Common myeloid progenitor, CD34-positive (primary cell): ENCODE data around the gene ZNF610. TPM values are rescaled to one million over a fixed set of nuclear protein-coding genes. Genes with fewer than 3 reads are reported as not detected.
"Not testable (repeated sequence)": the region's sequence is repeated elsewhere in the genome, so short reads cannot be mapped to it uniquely, and the experiment has no call there.

Experiments
- CTCF ChIA-PET: fragments of 350-600 bp; sonication (Branson Sonifier 250); formaldehyde crosslinking; loops from one replicate; lab custom pipeline; 2021; ENCODE audit warnings: antibody characterized with exemption; lab: Charles Lee
- POLR2A ChIA-PET: fragments of 350-600 bp; sonication (Branson Sonifier 250); formaldehyde crosslinking; loops from one replicate; lab custom pipeline; 2021; ENCODE audit warnings: antibody characterized with exemption; lab: Charles Lee
- DNase-seq, 3 donors: peaks; one replicate each; pipeline versions ENCODE4 v3.0.0 to v3.0.0-alpha.2; 2013
- H3K27ac ChIP-seq, 2 experiments: 1 replicate in 1 of 2; 2 replicates in 1 of 2; pipeline ENCODE4 v1.7.0; 2013; ENCODE audit warnings: inconsistent platforms in 2 of 2, low read length in 2 of 2, mild to moderate bottlenecking in 2 of 2, low read depth in 1 of 2, moderate library complexity in 1 of 2; ENCODE audit not compliant: severe bottlenecking in 2 of 2, insufficient read depth in 1 of 2, poor library complexity in 1 of 2
- H3K27me3 ChIP-seq, 5 experiments: replicated peaks in 2 of 5; 1 replicate in 3 of 5; 2 replicates in 2 of 5; pipeline versions ENCODE4 v1.6.1 to v1.7.0; 2013; ENCODE audit warnings: low read length in 4 of 5, mild to moderate bottlenecking in 2 of 5, moderate library complexity in 2 of 5, inconsistent platforms in 1 of 5; ENCODE audit not compliant: insufficient read depth in 5 of 5, control insufficient read depth in 4 of 5
- H3K36me3 ChIP-seq, 4 experiments: 1 replicate in 2 of 4; 2 replicates in 2 of 4; pipeline versions ENCODE4 v1.6.1 to v1.7.0; 2013; ENCODE audit warnings: low read length in 3 of 4, control low read depth in 1 of 4, mild to moderate bottlenecking in 1 of 4; ENCODE audit not compliant: control insufficient read depth in 4 of 4, insufficient read depth in 4 of 4
- H3K4me1 ChIP-seq, 4 experiments: 1 replicate in 3 of 4; 2 replicates in 1 of 4; pipeline versions ENCODE4 v1.6.1 to v1.7.1; 2013; ENCODE audit warnings: low read length in 3 of 4, mild to moderate bottlenecking in 3 of 4, control low read depth in 1 of 4, inconsistent platforms in 1 of 4, moderate library complexity in 1 of 4; ENCODE audit not compliant: control insufficient read depth in 4 of 4, insufficient read depth in 4 of 4; ENCODE audit errors: control extremely low read depth in 1 of 4
- H3K4me3 ChIP-seq, 7 experiments: 1 replicate in 4 of 7; 2 replicates in 3 of 7; pipeline versions ENCODE4 v1.5.1 to v1.7.0; 2013; ENCODE audit warnings: mild to moderate bottlenecking in 7 of 7, low read length in 6 of 7, moderate library complexity in 6 of 7, inconsistent platforms in 2 of 7, low read depth in 2 of 7, control low read depth in 1 of 7; ENCODE audit not compliant: insufficient read depth in 4 of 7, control insufficient read depth in 1 of 7; ENCODE audit errors: extremely low read depth in 1 of 7
- H3K9me3 ChIP-seq, 5 experiments: 1 replicate in 4 of 5; 2 replicates in 1 of 5; pipeline versions ENCODE4 v1.6.1 to v1.7.1; 2013; ENCODE audit warnings: low read length in 4 of 5, mild to moderate bottlenecking in 2 of 5, inconsistent platforms in 1 of 5, low read depth in 1 of 5, moderate library complexity in 1 of 5; ENCODE audit not compliant: control insufficient read depth in 4 of 5, insufficient read depth in 2 of 5; ENCODE audit errors: control extremely low read depth in 1 of 5
- WGBS: methylation state at CpG from one replicate; pipeline ENCODE4 v1.1.5; 2013; ENCODE audit not compliant: insufficient coverage; 5-methylcytosine and 5-hydroxymethylcytosine counted together
- polyA plus RNA-seq: library from polyadenylated mRNA; unstranded; fragments of 120-200 nt; gene quantifications from one replicate; pipeline ENCODE4 v1.2.1, GENCODE V29; 2013

The ZNF610 gene
- 3.7 TPM for polyA plus RNA-seq

DNA sequence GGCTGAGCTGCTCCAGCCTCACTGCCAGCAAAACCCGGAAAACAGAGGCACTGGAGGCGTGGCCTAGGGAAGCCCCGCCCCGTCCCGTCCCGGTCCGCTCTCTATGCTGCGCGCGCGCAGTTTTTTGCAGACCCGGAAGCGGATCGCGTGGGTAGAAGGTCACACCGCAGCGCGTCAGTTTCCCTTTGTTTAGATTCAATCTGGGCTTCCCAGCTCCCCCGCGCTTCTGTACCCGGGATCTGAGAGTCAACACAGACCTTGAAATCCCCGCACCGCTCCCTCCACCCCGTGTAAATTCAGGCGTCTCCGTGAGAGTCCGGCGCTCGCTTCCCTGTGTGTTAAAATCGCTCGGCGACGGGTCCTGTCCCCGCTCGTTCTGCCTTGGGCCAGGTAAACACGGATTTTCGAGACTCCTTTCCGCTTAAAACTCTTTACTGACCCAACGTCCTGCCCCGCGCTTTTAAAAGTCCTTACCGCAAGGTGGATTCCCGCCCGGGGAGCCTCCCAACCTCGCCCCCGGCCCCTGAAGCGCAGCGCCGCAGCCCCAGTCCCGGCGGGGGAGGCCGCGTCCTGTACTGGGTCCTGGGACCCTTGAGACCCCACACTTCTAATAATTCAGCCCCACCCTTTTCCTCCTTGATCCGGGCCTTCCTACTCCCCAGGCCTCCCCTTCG is at the start of gene ZNF610:
Gene ZNF610 (plus strand): TSS at position 127 of the 674 bp plus-strand sequence. CDS start 12,930 bp downstream, outside the sequence.
- CTCF ChIA-PET, result interaction anchor here (0.6 kb wide), 1 partner anchor 691 kb away, joined by 3 read pairs; no protein-coding TSS in a partner anchor
- no peaks in the 10 kb centered on the region for H3K27me3 ChIP-seq
- DNase-seq, result peak; percentile 84 to 93 (median 92)
- peak within 1 kb of the TSS; percentile 84 to 92 for H3K27ac ChIP-seq
- 0% methylated on average over 53 of the region's 55 CpGs for WGBS
- peak within 1 kb of the TSS; percentile 63 to 99 (median 89) for H3K4me3 ChIP-seq
- peaks cover 0 to 11% (median 6%) of the 10 kb centered on the region in 4 experiments for H3K4me1 ChIP-seq
- POLR2A ChIA-PET, result no interaction called here
- H3K9me3 ChIP-seq, result peaks cover 3 to 47% (median 28%) of the 10 kb centered on the region in 5 experiments
- H3K36me3 ChIP-seq, result peaks cover 0 to 8% (median 4%) of the 10 kb centered on the region in 4 experiments

DNA sequence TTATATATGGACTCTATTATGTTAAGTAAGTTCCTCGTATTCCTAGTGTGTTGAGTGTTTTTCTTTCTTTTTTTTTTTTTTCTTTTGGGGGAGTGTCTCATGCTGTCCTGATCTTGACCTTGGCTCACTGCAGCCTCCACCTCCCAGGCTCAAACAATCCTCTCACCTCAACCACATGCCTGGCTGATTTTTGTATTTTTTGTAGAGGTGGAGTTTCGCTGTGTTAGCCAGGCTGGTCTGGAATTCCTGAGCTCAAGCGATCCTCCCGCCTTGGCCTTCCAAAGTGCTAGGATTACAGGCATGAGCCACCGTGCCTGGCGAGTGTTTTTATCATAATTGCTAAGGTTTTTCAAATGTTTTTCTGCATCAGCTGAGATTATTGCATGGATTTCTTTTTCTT is 49.8 kb upstream of the ZNF610 start:
- ChIA-PET POLR2A (no interaction called here), CTCF (no interaction called here)
- Histone ChIP-seq H3K36me3 (peaks cover 54 to 90% (median 66%) of the 10 kb centered on the region in 4 experiments), H3K4me3 (no peak overlapping the region), H3K27me3 (no peaks in the 10 kb centered on the region), H3K27ac (no peak overlapping the region), H3K4me1 (no peaks in the 10 kb centered on the region), H3K9me3 (peaks cover 13 to 52% (median 47%) of the 10 kb centered on the region in 5 experiments)
- WGBS, result 100% methylated on average over 4 of the region's 6 CpGs
- DNase-seq, result no peak

DNA sequence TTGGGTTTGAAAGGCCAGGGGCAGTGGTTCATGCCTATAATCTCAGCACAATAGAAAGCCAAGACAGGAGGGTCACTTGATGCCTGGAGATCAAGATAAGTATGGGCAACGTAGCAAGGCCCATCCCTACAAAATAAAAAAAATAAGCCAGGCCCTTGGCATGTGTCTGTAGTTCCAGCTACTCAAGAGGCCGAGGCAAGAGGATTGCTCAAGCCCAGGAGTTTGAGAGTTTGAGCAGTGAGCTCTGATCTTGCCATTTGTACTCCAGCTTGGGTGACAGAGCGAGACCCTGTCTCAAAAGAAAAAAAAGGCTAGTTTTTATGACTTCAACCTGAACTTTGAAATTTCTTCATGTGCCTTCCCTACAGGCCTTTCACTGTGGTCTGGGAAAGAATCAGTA is 44.3 kb upstream of the ZNF610 start:
- Histone ChIP-seq H3K4me3 (no peak overlapping the region), H3K4me1 (peaks cover 0 to 7% (median 5%) of the 10 kb centered on the region in 4 experiments), H3K9me3 (peaks cover 4 to 20% (median 11%) of the 10 kb centered on the region in 5 experiments), H3K27ac (no peak overlapping the region), H3K27me3 (no peaks in the 10 kb centered on the region), H3K36me3 (peaks cover 15 to 44% (median 27%) of the 10 kb centered on the region in 4 experiments)
- 100% methylated on average over 2 of the region's 3 CpGs for WGBS
- CTCF ChIA-PET, result interaction anchor here (0.7 kb wide), 1 partner anchor 17 kb away, joined by 3 read pairs; no protein-coding TSS in a partner anchor
- DNase-seq, result no peak
- POLR2A ChIA-PET, result no interaction called here

DNA sequence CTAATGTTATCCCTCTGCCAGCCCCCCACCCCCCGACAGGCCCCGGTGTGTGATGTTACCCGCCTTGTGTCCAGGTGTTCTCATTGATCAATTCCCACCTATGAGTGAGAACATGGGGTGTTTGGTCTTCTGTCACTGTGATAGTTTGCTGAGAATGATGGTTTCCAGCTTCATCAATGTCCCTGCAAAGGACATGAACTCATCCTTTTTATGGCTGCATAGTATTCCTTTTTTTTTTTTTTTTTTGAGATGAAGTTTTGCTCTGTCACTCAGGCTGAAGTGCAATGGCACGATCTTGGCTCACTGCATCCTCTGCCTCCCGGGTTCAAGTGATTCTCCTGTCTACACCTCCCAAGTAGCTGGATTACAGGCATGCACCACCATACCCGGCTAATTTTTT is 43.1 kb upstream of the ZNF610 start:
- Histone ChIP-seq H3K36me3 (peaks cover 10 to 36% (median 22%) of the 10 kb centered on the region in 4 experiments), H3K4me1 (peaks cover 0 to 13% (median 11%) of the 10 kb centered on the region in 4 experiments), H3K9me3 (peaks cover 0 to 19% (median 10%) of the 10 kb centered on the region in 5 experiments)
- H3K27me3 ChIP-seq, POLR2A ChIA-PET, H3K27ac ChIP-seq, H3K4me3 ChIP-seq, DNase-seq, CTCF ChIA-PET: not testable (repeated sequence)
- WGBS, result no CpG with 5 or more reads among the region's 6 CpGs

DNA sequence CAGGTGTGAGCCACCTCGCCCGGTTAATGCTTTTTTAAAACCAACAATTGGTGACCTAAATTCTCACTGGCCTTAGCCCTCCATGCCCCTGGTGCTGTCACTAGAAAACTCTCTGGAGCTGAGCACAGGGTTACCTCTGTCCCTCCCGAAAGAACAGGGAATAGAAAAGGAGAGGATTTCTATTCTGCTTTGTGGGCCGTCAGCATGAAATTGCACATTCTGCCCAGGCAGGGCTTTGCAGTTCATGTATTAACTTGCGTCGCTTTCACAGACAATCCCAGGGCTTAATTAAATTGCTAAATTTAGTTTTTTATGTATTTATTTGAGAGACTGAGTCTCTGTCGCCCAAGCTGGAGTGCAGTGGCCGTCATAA is 39.7 kb upstream of the ZNF610 start:
- peaks cover under 1 to 26% (median 16%) of the 10 kb centered on the region in 5 experiments for H3K9me3 ChIP-seq
- no peak for DNase-seq
- ChIA-PET CTCF (interaction anchor here (0.9 to 1.6 kb wide), 2 partner anchors 17 to 51 kb away, joined by 3 to 4 read pairs; no protein-coding TSS in a partner anchor), POLR2A (interaction anchor here (0.8 kb wide), 1 partner anchor 102 kb away, joined by 3 read pairs; no protein-coding TSS in a partner anchor)
- H3K36me3 ChIP-seq, result peaks cover 13 to 34% (median 26%) of the 10 kb centered on the region in 4 experiments
- peak overlapping the region; percentile 29 to 80 for H3K27ac ChIP-seq
- H3K27me3 ChIP-seq, result no peaks in the 10 kb centered on the region
- H3K4me1 ChIP-seq, result peaks cover 0 to 16% (median 13%) of the 10 kb centered on the region in 4 experiments
- 40% methylated on average over 5 of the region's 8 CpGs for WGBS
- H3K4me3 ChIP-seq, result peak overlapping the region; percentile 55 to 99 (median 93)

DNA sequence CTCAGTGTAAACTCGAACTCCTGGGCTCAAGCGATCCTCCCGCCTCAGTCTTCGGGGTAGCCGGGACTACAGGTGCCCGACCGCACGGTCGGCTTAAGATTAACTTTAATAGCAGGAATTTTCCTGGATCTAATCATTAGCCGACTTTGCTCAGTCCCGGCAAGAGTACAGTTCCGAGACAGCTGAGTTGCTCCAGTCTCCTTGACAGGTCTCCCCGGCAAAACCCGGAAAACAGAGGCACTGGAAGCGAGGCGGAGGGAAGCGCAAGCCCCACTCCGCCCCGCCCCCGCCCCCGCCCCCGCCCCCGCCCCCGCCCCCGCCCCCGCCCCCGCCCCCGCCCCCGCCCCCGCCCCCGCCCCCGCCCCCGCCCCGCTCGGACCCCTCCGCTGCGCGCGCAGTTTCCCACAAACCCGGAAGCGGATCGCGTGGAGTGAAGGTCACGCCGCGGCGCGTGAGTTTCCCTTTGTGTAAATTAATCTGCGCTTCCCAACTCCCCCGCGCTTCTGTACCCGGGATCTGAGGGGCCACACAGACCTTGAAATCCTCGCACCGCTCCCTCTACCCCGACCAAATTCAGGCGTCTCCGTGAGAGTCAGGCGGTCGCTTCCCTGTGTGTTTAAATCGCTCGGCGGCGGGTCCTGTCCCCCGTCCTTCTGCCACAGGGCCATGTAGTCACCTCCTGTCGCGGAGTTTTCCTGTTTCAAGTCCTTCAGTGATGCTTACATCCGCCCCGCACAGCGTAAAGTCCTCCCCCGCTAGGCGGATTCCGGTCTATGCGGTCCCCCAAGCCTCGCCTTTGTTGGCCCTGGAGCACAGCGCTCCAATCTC is 39.1 kb upstream of the ZNF610 start, which contains the start of gene ZNF480:
Gene ZNF480 (plus strand): TSS at position 397 of the 828 bp plus-strand sequence. CDS start 3,244 bp downstream, outside the sequence.
- H3K9me3 ChIP-seq, result peaks cover 1 to 31% (median 20%) of the 10 kb centered on the region in 5 experiments

More for the DNA sequence above, 39.1 kb upstream of the ZNF610 start, which contains the start of gene ZNF480:
- ChIA-PET POLR2A (interaction anchor here (0.8 kb wide), 1 partner anchor 101 kb away, joined by 3 read pairs; no protein-coding TSS in a partner anchor), CTCF (interaction anchor here (0.9 to 1.6 kb wide), 2 partner anchors 17 to 52 kb away, joined by 3 to 4 read pairs; no protein-coding TSS in a partner anchor)
- H3K27me3 ChIP-seq, result no peaks in the 10 kb centered on the region
- DNase-seq, result peak; percentile 79 to 91 (median 89)
- peaks cover 15 to 36% (median 32%) of the 10 kb centered on the region in 4 experiments for H3K36me3 ChIP-seq
- under 1% methylated on average over 50 of the region's 75 CpGs for WGBS
- peak within 1 kb of the TSS; percentile 75 to 100 (median 97) for H3K4me3 ChIP-seq
- H3K4me1 ChIP-seq, result peaks cover 0 to 16% (median 13%) of the 10 kb centered on the region in 4 experiments
- peak within 1 kb of the TSS; percentile 84 to 95 for H3K27ac ChIP-seq
